UCSD-AML1 (cell line): Measurements from ENCODE around the gene DLX2.

Source experiments
- DNase-seq: peaks from one replicate; lab custom pipeline; 2025; ENCODE audit not compliant: unreplicated experiment; lab: John Stamatoyannopoulos, UW

The DLX2 gene

DNA sequence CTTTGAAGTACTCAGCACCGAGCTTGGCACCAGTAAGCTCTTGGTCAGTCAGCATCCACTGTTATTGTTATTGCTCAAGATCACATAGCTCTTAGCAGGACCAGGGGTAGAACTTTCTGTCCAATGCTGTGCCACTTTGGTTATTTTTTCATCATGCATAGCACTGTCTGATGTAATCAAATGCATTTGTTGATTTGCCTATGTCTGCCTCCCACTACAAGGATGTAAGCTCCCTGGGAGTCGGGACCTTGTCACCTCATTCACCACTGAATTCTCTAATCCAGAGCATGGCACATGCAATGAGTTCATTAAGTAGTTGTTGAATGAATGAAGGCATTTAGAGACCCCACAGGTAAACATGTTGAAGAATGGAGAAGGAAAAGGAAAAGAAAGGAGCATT, 46.4 kb downstream of the DLX2 start:
- no peak for DNase-seq

DNA sequence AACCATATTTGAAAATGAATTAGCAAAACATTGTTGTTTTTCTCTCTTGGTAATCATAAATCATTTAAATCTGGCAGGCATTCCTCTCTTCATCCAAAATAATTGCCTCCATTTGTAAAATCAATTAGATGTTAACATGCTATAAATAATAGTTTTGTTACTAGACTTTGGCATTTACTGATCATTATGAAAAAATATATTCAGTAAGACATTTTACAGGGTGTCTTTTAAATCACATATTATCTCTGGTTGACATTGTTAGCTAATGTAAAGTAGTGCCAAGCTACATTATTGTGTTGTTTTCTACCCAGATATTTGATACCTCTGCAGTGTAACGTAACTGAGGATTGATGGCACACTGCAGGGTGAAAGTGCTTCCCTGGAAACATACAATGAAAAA, 49.2 kb downstream of the DLX2 start:
- DNase-seq: no peak

DNA sequence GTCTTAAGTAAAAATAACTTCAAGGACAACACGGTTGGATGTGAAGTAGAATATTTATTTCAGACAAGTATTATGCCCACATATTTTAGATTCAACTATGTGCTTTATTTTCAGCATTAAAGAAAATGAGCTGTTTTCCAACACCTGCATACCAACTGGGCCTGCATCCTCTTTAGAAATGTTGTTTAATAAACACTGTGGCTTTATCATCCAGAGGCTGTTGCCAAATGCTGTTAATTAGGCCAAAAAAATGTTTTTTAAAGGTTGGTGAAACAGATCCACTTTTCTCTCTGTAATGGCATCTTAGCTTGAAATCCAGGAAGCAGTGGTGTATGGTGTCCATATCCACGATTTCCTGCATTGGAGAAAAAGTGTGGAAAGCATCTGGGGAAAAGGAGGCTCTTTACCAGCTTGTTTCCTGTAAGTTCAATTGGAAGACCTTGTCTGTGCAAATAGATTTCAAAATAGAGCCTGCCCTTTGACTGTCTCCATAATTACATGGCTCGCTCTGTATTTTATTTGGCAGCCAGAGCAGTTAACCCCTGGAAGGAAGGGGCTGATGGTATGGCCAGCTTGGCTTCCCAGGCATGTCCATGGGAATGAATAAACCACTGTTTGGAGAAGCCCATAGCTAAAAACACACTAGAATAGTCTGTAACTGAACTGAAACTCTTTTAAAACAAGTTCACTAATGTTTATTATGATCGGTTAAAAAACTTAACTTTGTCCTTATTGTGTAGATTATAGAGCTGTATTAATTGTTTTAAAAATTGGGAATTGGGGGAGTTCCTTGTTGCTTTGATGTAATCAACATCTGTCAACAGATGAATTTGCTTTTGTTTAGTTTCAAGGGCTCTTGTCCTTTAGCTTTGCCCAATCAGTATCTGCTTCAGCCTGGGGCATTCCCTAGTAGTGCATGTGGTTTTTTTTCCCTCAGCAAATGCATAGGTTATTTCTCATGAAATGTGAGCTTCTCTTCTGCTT, 50.4 kb downstream of the DLX2 start:
- DNase-seq: no peak

DNA sequence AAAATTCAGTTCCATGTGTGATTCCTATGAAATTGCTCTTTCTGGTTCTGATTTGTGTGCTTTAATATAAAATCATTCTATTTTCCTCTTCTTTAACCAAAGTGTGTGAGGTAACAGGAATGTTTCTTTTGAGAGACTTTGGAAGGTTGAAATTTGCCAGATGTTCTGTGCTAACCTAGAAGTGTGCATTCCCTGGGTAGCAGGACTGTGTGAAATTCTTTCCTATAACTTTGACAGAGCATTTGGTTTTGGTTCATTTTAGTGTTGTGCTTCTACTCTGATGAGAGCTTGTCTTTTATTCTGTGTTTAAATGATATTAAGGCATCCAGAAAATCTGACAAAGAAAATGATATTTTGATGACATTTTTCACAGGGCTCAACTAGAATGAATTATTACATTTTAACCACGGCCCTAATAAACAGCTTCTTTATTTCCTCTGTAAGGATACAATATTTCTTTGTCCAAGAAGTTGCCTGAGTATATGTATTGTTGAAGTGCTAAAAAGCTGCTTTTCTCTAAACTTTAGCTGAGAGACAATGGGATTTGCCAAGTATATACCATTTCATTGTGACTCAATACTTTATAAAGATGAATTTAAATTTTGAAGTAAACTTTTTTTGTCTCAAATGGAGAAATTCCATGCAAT, 52.1 kb downstream of the DLX2 start:
- no peak for DNase-seq

DNA sequence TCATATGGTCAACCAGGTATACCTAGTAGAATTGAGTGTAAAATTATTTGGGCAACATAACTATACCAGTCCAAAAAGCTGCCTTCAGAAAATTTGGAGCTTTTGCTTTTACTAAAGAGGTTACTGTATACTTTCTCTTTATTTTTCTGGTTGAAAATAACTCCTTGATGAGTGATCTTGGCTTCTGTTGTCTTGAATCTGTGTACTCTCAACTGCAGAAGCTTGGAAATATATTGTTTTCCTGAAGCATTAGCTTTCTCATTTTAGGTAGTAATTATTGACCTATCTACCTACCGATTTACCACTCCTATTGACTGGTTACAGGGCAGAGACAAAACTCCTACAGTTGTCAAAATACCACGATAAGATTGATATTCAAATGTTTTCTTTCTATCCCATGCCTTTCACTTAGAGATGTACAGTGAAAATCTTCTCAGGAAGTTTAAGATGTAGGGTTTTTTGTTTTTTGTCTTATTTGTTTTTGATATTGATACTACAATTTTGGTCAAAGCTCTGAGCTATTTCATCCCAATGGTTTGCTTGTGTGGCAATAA, 53.1 kb downstream of the DLX2 start:
- no peak for DNase-seq
